H4 (cell line): Measurements from ENCODE around the gene GADD45A. TPM values are rescaled to one million over a fixed set of nuclear protein-coding genes. Genes with fewer than 3 reads are reported as not detected.

Experiments used
- DNase-seq: peaks from one replicate; pipeline ENCODE4 v3.0.0-alpha.2; 2015; ENCODE audit warnings: low spot score
- total RNA-seq: library from RNA; depleted of rRNA; stranded (reverse); fragments of >200 nt; shearing (Covaris generic); gene quantifications from 2 replicates; pipeline ENCODE4 v1.2.3, GENCODE V29; 2014

The GADD45A gene
- total RNA-seq, 1 experiment from 2014 or later: 44.6 TPM

GRCh38 chr1:67688526-67689219 lies 3.7 kb downstream of the GADD45A start:
- DNase-seq: no peak

- DNase-seq: no peak
Measured at GRCh38 chr1:67689267-67690017, 4.4 kb downstream of the GADD45A start.

DNA sequence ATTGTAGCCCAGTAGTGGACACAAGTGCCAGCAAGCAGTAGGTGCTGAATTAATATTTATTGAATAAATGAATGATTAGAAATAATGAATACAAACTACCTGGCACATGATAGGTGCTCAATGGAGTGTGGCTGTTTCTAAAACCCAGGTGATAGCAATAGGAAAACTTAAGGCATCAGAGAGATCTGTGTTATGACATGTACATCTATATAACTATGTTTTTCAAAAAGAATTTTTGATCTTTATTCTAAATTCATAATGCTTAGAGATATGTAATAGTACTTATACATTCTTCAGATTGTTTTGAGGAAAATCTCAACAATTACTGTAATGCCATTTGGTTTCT lies 5.0 kb downstream of the GADD45A start:
- DNase-seq: no peak

DNA sequence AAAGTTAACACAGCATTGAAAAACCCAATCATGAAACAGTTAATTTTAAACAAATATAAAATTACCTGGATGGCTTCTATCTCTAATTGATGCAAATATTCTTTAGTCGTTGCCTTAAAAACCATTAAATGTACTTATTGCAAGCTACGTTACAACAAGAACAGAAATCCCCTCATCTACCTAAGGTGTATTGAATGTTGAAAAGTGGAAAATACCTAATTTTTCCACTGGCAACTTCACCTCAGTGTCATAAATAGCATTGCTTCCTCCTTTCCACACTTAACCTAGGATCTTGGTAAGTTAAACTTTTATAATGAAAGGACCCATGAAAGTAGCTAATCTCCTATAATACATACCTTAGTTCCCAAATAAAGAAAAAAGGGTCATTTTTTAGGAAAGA lies 5.4 kb downstream of the GADD45A start:
- no peak for DNase-seq

GRCh38 chr1:67691712-67692111 lies 6.7 kb downstream of the GADD45A start:
- DNase-seq: no peak

DNA sequence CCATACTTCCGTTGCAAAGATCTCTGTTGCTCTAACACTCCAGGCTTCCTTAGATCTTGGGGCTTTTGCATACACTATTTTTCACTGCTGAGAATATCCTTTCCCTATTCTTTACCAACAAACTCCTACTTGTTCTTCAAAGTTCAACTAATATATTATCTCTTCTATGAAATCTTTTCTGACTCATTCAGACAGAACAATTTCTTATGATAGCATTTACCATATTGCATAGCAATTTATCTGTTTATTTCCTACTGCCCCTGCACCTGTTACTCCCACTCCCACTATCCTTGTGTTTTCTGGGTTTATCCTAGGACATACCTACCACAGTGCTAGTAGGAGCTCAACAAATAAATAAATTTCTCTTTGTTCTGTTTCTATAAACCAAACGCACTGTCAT lies 11.0 kb downstream of the GADD45A start:
- DNase-seq: no peak

GRCh38 chr1:67696708-67697107 lies 11.7 kb downstream of the GADD45A start:
- no peak for DNase-seq

DNA sequence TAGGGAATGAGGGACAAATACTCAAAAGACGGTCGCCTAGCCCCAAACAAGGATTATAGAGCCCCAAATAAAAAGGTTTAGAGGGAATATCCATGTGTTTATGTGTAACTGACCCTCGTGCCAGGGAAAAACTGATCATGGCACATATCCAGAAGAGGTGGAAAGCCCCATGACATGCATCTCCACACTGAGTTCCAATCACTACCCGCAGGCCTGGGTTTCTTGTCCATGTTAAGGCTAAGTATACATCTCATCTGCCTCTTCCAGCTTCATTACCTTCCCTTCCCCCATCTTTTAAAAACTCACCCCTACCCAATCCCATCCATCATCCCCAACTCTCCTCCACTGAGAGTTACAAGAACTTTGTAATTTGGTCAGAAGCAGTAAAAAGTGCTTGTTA lies 15.2 kb downstream of the GADD45A start:
- DNase-seq: no peak

DNA sequence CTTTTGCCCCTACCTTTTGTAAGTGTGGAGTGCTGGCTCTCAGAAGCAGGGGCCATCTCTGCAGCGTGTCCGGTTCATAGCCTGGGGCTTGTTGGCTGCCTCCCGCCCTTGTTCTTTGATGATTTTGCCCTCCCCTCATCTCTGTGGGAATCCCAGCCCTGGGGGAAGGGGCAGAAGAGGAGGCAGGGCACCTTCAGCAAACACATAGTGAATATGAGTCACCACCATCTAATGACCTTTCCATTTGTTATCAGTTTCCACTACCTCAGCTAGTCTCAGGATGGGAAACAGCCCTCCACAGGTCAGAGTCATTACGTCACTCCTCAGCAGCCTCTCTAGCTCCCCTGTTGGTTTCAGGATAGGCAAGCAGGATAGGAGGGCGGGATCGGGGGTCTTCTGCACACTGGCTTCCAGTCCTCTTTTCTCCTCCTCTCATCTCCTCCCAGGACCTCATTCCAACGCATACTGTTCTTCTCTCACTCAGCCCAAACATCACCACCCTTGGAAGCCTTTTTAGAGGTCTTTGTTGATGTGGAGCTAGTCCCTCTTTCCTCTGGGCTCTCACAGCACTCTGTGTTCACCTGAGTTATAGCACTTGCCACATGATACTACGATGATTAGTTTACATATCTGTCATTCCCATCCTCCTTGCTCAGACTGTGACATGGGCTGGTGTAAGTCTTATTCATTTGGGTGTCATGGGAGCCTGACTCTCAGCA lies 15.8 kb downstream of the GADD45A start:
- DNase-seq: peak; percentile 73

DNA sequence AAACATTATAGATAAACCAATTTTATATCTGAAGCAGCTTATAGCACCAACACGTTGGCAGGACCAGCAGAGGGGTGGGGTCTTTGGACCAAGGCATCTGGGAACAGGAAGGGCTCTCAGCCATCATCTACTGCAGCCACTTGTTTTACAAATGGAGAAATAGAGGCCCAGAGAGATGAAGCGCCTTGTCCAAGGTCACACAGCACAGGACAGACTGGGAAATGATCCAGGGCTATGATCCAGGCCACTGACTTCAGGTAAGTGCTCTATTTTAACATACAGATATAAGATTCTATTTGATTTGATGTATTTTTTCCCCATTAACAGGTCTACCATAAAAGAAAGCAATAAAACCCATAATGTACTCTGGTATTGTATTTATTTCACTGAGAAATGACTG lies 16.9 kb downstream of the GADD45A start:
- DNase-seq: no peak

DNA sequence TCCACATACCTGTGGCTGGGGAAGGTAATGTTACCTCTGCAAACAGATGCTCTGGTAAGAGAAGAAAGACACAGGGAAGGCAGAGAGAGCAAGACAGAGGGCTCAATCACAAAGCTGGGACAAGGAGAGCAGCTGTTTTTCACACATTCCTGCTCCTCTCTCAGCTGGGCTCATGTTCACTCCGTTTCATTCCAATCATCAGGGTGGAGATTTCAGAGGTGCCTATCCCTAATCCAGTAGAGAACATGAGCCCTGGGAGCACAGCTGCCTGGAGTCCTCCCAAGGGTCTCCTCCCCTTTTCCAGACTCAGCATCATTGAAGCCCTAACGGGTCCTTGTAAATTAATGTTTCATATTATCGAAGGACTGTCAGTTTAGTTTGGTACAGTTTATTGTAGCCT lies 19.4 kb downstream of the GADD45A start:
- DNase-seq: no peak

GRCh38 chr1:67705735-67706453 lies 20.9 kb downstream of the GADD45A start:
- DNase-seq: no peak

- DNase-seq: no peak
Measured at GRCh38 chr1:67708606-67709005, 23.6 kb downstream of the GADD45A start.

DNA sequence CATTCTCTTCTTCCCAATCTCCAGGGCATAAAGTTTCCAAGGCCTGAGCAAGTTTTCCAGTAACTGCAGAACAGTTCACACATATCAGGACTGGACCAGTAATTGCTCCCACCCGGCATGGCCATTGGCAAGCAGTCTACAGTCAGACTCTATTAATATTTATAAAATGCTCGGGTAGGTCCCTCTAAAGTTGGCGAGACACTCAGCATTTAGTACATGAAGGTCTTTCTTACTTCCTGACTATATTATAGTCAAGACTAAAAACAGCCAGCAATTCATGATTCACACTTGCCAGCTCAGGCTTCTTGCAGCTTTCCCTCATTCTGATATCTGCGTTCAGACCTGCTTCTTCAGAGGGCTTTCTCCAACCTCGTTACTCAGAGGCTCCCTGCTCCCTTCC lies 25.4 kb downstream of the GADD45A start:
- no peak for DNase-seq

GRCh38 chr1:67711158-67711854 lies 26.3 kb downstream of the GADD45A start:
- no peak for DNase-seq

GRCh38 chr1:67711855-67712212 lies 26.8 kb downstream of the GADD45A start:
- no peak for DNase-seq

DNA sequence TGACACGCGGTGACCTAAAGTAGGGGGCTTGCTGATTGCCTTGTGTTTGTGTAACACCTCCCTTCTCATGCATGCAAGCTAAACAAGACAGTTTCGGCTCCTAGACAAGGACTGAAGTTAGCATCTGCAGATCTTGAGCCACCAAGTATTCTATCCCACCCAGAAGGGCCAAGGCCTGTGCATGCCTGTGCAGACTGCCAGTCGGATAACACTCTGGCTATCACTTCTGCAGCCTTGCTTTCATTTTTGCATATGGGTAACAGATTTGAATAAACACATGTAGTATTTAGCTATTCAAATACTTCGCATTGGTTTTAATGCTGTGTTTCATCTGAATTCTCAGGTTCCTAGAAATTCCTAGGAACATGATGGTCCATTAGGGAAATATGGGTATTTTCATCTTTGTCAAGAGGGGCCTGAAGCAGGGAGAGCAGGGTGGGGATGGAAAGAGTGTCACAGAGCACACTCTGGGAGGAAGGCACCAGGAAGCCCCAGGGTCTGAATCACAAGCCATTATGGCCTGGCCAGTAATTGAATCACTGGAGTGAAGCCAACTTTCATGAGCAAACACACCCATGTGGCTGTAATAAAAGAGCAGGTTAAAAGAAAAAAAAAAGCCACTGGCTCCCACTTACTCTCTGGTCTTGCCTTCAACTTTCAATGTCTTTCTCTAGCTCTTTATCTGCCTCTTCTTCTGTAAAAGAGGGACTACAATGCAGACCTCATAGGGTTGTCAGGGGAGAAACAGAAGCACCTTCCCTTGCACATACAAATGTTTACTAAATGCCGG lies 28.3 kb downstream of the GADD45A start:
- DNase-seq: peak; percentile 89

DNA sequence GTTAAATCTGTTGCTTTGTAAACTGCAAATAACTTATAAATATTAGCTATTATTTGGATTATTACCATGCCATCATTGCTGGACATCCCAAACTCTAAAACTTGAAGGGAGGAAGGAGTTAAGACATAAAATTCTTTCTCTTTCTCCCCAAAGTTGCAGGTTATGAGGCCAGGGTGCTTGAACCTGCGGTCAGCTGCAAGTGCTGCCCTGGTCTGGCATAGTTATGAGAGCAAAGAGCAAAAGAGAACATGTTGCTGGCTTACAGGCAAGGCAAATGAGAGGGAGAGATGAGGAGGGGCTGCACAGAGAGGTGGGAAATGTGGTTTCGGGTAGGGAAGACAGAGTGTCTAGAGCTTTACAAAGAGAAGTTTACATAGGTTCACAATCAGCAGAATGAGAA lies 30.8 kb downstream of the GADD45A start:
- DNase-seq: no peak

DNA sequence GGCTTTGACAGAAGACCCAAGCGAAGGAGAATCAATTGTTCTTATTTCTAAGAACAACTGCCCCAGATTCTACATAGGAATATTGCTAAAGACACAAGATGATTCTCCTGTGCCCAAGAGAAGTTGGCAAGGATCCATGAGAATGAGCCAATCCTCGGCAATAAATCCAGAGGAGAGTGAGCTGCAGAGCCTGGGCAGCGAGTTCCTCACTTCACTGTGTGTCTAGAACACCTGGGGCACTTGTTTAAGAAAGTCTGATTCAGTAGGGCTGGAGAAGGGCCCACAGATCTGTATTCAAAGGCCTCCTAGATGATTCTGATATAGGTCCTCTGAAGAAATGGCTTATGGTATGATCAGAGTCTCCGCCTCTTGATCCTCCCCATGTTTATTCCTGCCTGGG lies 31.8 kb downstream of the GADD45A start:
- DNase-seq: peak; percentile 35

GRCh38 chr1:67717876-67718275 lies 32.9 kb downstream of the GADD45A start:
- no peak for DNase-seq
